ENCODE results near the gene DLX3.
"Not testable (repeated sequence)": the region's sequence is repeated elsewhere in the genome, so short reads cannot be mapped to it uniquely, and the experiment has no call there.

DLX3 gene

DNA sequence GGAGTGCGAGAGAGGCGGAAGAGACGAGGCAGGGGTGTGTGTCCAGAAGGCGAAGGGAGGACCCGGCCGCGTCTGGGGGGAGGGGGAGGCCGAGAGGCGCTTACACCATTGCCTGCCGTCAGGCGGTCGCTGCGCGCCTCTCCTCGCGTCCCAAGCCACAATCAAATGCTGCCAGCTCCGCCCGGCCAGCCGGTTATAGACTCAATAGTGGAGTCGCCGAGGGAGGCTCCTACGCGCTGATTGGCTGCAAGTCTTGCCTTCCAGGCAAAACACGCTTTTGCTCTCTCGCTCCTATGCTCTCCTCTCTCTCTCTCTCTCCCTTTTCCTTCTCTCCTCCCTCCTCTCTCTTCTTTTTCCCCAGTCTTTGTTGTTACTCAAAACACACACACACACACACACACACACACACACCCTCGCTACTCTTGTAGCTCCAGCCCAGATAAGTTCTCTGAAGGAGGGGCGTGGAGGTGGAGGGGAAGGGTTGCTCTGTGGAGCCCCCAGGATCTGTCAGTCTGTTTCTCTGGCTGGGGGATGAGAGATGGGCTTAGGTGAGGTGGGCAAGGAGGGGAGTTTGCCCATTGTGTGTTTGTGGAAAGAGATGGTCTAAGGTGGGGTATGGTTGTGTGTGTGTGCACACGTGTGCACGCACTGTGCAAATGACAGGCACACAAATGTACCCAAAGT lies at the start of gene DLX3:
Gene DLX3, minus strand, starts transcription at position 170 of the 684 bp plus-strand sequence. CDS start 226 bp downstream, outside the sequence.
- Histone ChIP-seq H3K27me3 (replicated peaks) (peaks cover 64% of the 10 kb centered on the region), H3K27ac (no peak within 1 kb of the TSS), H3K36me3 (replicated peaks) (no peaks in the 10 kb centered on the region), H3K4me3 (ENCODE audit: low read depth, low read length) (no peak within 1 kb of the TSS)
- DNase-seq = peak; percentile 46
- in situ Hi-C loops (cut with HindIII; ENCODE audit: low pct_ligation_motif_present, low sequenced_read_pairs) = no loop called here
- no peak for TF ChIP-seq CTCF (IDR thresholded peaks at IDR 0.05; ENCODE audit: low read depth, low read length, missing control alignments)

DNA sequence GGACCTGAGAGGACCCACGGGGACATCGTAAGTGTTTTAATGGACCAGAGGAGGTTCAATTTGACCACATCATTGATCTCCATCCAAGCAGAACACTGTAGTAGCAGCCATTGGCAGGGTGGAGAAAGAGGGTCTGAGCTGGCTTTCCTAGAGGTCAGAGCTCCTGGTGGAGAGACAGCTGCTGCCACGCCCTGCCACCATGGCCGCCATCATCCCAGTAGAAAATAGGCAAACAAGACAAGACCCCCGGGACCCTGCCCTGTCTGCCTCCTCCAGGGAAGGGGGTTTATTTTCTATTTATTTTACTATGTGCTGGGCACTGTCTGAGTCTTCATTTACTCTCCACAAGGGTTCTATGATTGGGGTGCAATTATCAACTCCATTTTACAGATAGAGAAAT lies 49.5 kb upstream of the DLX3 start:
- Histone ChIP-seq H3K4me3 (ENCODE audit: low read depth, low read length) (no peak overlapping the region), H3K27ac (no peak overlapping the region), H3K36me3 (replicated peaks) (no peaks in the 10 kb centered on the region), H3K27me3 (replicated peaks) (no peaks in the 10 kb centered on the region)
- no peak for DNase-seq
- TF ChIP-seq CTCF (IDR thresholded peaks at IDR 0.05; ENCODE audit: low read depth, low read length, missing control alignments) = no peak
- in situ Hi-C loops (cut with HindIII; ENCODE audit: low pct_ligation_motif_present, low sequenced_read_pairs) = no loop called here

GRCh38 chr17:50043290-50044148 lies 48.5 kb upstream of the DLX3 start:
- Histone ChIP-seq H3K36me3 (replicated peaks) (no peaks in the 10 kb centered on the region), H3K27ac (no peak overlapping the region), H3K4me3 (ENCODE audit: low read depth, low read length) (no peak overlapping the region), H3K27me3 (replicated peaks) (no peaks in the 10 kb centered on the region)
- in situ Hi-C loops (cut with HindIII; ENCODE audit: low pct_ligation_motif_present, low sequenced_read_pairs) = no loop called here
- no peak for TF ChIP-seq CTCF (IDR thresholded peaks at IDR 0.05; ENCODE audit: low read depth, low read length, missing control alignments)
- DNase-seq = no peak

GRCh38 chr17:50042211-50042610 lies 47.2 kb upstream of the DLX3 start:
- H3K27ac ChIP-seq = no peak overlapping the region
- no peaks in the 10 kb centered on the region for H3K27me3 ChIP-seq (replicated peaks)
- no peaks in the 10 kb centered on the region for H3K36me3 ChIP-seq (replicated peaks)
- no peak for TF ChIP-seq CTCF (IDR thresholded peaks at IDR 0.05; ENCODE audit: low read depth, low read length, missing control alignments)
- in situ Hi-C loops (cut with HindIII; ENCODE audit: low pct_ligation_motif_present, low sequenced_read_pairs) = no loop called here
- no peak for DNase-seq
- H3K4me3 ChIP-seq (ENCODE audit: low read depth, low read length) = no peak overlapping the region

GRCh38 chr17:50040496-50040895 lies 45.5 kb upstream of the DLX3 start:
- in situ Hi-C loops (cut with HindIII; ENCODE audit: low pct_ligation_motif_present, low sequenced_read_pairs); H3K27me3 ChIP-seq (replicated peaks); DNase-seq: not testable (repeated sequence)

DNA sequence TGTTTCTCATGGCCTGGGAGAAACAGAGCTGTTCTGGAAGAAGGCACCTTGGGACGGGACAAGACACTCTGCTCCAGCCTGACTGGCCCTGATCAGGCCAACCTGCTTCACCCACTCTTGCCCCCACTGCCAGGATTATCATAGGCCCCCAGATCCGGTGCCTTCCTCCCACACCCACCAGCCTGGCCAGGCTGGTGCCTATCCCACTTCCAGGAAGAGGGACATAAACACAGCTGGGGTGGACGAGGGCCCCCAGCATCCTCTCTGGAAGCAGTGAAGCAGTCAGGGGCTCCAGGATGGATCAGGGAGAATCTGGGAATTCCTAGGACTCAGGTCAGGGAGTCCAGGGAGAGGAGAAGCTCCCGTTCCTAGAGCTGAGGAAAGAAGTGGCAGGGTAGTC lies 44.0 kb upstream of the DLX3 start:
- TF ChIP-seq CTCF (IDR thresholded peaks at IDR 0.05; ENCODE audit: low read depth, low read length, missing control alignments) = no peak
- no peaks in the 10 kb centered on the region for H3K36me3 ChIP-seq (replicated peaks)
- H3K27me3 ChIP-seq (replicated peaks) = no peaks in the 10 kb centered on the region
- H3K27ac ChIP-seq = no peak overlapping the region
- in situ Hi-C loops (cut with HindIII; ENCODE audit: low pct_ligation_motif_present, low sequenced_read_pairs) = no loop called here
- no peak overlapping the region for H3K4me3 ChIP-seq (ENCODE audit: low read depth, low read length)
- no peak for DNase-seq

More at GRCh38 chr17:50040496-50040895, 45.5 kb upstream of the DLX3 start:
- H3K36me3 ChIP-seq (replicated peaks); H3K4me3 ChIP-seq (ENCODE audit: low read depth, low read length); H3K27ac ChIP-seq: not testable (repeated sequence)
